Esophagus muscularis mucosa (tissue), 4 donors: ENCODE results near the gene LIX1L. TPM values are rescaled to one million over a fixed set of nuclear protein-coding genes. Genes with fewer than 3 reads are reported as not detected.

Experiments used
- DNase-seq: peaks from one replicate; pipeline ENCODE4 v3.0.0-alpha.2; 2017; ENCODE audit errors: extremely low spot score
- H3K27ac ChIP-seq, 4 donors: fragments of 200-600 bp; sonication (generic); replicated peaks in 1 of 4; 1 replicate in 3 of 4; 2 replicates in 1 of 4; pipeline ENCODE4 v1.5.1; 2016 to 2019; ENCODE audit warnings: mild to moderate bottlenecking in 1 of 4
- H3K27me3 ChIP-seq, 4 donors: fragments of 200-600 bp; sonication (generic); one replicate each; pipeline versions ENCODE4 v1.5.1 to v1.6.0; 2016 to 2019
- H3K36me3 ChIP-seq, 4 donors: fragments of 200-600 bp; sonication (generic); one replicate each; pipeline ENCODE4 v1.5.1; 2016 to 2019
- H3K4me1 ChIP-seq, 4 donors: fragments of 200-600 bp; sonication (generic); one replicate each; pipeline ENCODE4 v1.5.1; 2016 to 2019
- H3K4me3 ChIP-seq, 4 donors: fragments of 200-600 bp; sonication (generic); 1 replicate in 2 of 4; 2 replicates in 2 of 4; pipeline ENCODE4 v1.5.1; 2016 to 2019; ENCODE audit warnings: mild to moderate bottlenecking in 4 of 4, moderate library complexity in 1 of 4
- H3K9me3 ChIP-seq, 4 donors: fragments of 200-600 bp; sonication (generic); 1 replicate in 3 of 4; 2 replicates in 1 of 4; pipeline ENCODE4 v1.5.1; 2016 to 2019
- EP300 ChIP-seq: sonication (generic); formaldehyde crosslinking; IDR thresholded peaks from one replicate; pipeline ENCODE4 v1.6.1; 2017; ENCODE audit warnings: antibody characterized with exemption
- POLR2A ChIP-seq: fragments of 450-650 bp; IDR thresholded peaks from one replicate; pipeline ENCODE4 v1.6.1; 2017; ENCODE audit warnings: antibody characterized with exemption, moderate library complexity, mild to moderate bottlenecking, low read depth
- POLR2AphosphoS5 ChIP-seq, 2 donors: sonication (generic); formaldehyde crosslinking; IDR thresholded peaks; one replicate each; pipeline ENCODE4 v1.6.1; 2017; ENCODE audit warnings: antibody characterized with exemption in 2 of 2
- WGBS: methylation state at CpG from one replicate; pipeline ENCODE4 v1.1.5; 2018; 5-methylcytosine and 5-hydroxymethylcytosine counted together
- intact Hi-C: fragments of 100-400 bp; cut with DNase I; formaldehyde crosslinking; loops from one replicate; pipeline ENCODE4 v1.15.1; 2023
- total RNA-seq, 4 donors: library from RNA; depleted of rRNA; stranded (reverse); fragments of >200 nt; gene quantifications; one replicate each; pipeline versions ENCODE4 v1.1.0 to v1.2.1, GENCODE V29; 2016
- TF ChIP-seq, protein P1 (sequence below), 3 experiments: fragments of 200-600 bp in 2 of 3; fragments of 450-650 bp in 1 of 3; sonication (generic) in 2 of 3; IDR thresholded peaks; one replicate each; pipeline ENCODE4 v1.5.1; 2017 to 2019; ENCODE audit warnings: antibody characterized with exemption in 3 of 3, mild to moderate bottlenecking in 2 of 3, moderate library complexity in 1 of 3

Gene LIX1L
- total RNA-seq, 4 donors from 2014 or later: 33.2 to 55.0 (median 41.7) TPM

DNA sequence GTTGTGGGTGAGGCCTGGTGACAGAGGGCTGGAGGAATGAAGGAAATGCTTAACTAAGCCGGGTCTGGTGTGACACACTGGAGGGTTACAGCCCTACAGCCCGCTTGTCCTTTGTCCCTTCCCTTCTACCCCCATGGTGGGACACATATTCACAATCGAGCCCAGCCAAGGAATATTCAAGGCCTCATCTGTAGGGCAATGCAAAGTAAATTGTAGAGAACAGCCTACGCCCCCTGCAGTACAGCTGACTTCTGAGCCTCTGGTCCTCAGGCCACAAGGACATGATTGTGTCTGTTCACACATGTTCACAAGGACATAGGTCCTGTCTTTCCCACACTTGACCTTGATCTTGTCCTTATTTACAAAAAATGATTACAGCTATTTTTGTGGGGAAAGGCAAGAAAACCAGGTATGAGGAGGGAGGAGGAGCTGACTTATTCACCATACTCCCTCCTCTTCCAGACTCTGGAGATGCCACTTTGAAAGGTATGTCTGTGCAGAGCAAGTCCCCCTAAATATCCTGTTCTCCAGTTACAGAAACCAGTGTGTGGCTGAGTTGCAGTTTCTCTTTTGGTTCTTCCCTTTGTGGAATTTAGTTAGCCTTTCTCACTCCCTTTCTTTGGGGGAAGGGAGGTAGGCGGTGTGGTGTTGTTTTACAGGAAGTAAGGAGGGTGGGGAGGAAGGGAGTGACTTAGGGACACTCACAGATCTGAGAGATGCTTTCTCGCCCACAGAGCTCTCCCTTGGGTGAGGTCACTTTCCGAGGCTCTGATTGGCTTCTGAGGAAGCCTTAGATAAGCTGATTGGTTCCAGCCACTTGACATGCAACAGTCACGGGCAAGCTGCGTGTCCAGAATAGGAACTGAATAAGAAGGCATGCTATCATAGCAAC lies 21.3 kb upstream of the LIX1L start:
- intact Hi-C loops: no loop called here
- no peaks in the 10 kb centered on the region for H3K9me3 ChIP-seq
- DNase-seq: peak; percentile 99
- H3K4me3 ChIP-seq: peak overlapping the region; percentile 38 to 50 (median 41)
- TF ChIP-seq POLR2A (peak; percentile 6), POLR2AphosphoS5 (IDR thresholded peaks at IDR 0.05) (peak in 1 of 2 donors; percentile 96), EP300 (peak; percentile 77)
- TF ChIP-seq, protein P1, sequence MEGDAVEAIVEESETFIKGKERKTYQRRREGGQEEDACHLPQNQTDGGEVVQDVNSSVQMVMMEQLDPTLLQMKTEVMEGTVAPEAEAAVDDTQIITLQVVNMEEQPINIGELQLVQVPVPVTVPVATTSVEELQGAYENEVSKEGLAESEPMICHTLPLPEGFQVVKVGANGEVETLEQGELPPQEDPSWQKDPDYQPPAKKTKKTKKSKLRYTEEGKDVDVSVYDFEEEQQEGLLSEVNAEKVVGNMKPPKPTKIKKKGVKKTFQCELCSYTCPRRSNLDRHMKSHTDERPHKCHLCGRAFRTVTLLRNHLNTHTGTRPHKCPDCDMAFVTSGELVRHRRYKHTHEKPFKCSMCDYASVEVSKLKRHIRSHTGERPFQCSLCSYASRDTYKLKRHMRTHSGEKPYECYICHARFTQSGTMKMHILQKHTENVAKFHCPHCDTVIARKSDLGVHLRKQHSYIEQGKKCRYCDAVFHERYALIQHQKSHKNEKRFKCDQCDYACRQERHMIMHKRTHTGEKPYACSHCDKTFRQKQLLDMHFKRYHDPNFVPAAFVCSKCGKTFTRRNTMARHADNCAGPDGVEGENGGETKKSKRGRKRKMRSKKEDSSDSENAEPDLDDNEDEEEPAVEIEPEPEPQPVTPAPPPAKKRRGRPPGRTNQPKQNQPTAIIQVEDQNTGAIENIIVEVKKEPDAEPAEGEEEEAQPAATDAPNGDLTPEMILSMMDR (IDR thresholded peaks at IDR 0.05): peak; percentile 7 to 17 (median 12)
- H3K27me3 ChIP-seq: no peaks in the 10 kb centered on the region
- H3K27ac ChIP-seq: peak overlapping the region; percentile 89 to 96 (median 93)
- peaks cover 63 to 72% (median 70%) of the 10 kb centered on the region in 4 donors for H3K4me1 ChIP-seq
- WGBS: 2% methylated on average over 9 of the region's 9 CpGs
- H3K36me3 ChIP-seq: peaks cover 0 to 12% (median 5%) of the 10 kb centered on the region in 4 donors

DNA sequence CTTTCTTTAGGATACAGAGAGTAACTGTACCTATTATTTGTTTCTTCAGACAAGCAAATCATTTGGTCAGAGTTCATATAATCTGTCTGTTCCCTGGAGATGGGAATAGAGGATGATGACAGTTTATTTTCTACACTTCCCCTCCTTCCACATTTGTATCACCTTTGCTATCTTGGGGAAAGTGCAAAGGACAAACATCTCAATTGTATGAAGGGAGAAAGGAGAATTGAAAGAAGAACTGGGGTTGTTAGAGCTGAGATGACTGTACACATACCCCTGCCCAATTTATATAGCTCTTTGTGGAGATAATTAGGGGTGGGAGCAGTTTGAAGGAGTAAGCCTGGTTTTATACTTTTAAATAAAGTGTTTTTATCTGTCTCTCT lies 20.6 kb upstream of the LIX1L start:
- H3K27me3 ChIP-seq: no peaks in the 10 kb centered on the region
- peak overlapping the region; percentile 38 to 50 (median 41) for H3K4me3 ChIP-seq
- H3K4me1 ChIP-seq: peaks cover 57 to 66% (median 64%) of the 10 kb centered on the region in 4 donors
- intact Hi-C loops: no loop called here
- peaks cover 0 to 12% (median 5%) of the 10 kb centered on the region in 4 donors for H3K36me3 ChIP-seq
- TF ChIP-seq, protein P1 (IDR thresholded peaks at IDR 0.05): no peak
- DNase-seq: no peak
- peak overlapping the region; percentile 89 to 96 (median 93) for H3K27ac ChIP-seq
- H3K9me3 ChIP-seq: no peaks in the 10 kb centered on the region

DNA sequence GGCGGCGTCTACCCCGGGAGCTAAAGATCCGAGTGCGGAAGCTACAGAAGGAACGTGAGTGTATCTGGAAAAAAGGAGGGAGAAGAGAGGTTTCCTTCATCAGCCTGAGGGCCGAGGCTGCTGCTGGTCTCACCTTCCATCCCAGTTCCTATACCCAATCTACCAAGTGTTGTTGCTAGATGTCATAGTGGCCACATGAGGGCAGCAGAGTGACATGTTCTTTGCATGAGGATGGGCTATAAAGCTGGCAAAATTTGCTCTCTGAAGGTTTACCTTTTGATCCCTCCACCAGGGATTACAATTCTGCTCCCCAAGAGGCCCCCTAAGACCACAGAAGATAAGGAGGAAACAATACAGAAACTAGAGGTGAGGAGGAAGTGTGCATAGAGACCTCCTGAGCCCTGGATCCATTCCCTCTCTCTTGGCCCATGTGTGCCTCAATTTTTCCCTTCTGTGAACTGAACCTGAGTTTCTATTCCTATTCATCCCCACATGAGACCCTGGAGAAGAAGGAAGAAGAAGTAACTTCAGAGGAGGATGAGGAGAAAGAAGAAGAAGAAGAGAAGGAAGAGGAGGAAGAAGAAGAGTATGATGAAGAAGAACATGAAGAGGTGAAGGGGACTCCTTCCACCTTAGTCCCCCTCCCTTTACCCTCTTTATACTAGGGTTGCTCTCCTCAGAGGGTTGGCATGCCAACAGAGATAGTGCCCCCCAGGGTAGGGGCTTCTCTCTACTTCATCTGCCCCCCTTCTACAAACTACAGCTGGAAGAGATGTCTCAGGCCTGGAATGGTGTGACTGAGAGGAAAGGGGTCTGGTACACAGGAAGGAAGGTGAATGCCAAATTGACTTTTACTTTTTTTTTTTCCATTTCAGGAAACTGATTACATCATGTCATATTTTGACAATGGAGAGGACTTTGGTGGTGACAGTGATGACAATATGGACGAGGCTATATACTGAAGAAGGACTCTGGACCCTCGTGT lies 20.0 kb upstream of the LIX1L start:
- peaks cover 51 to 59% (median 57%) of the 10 kb centered on the region in 4 donors for H3K4me1 ChIP-seq
- intact Hi-C loops: loop anchor here (1.0 kb wide), 1 partner anchor 33 kb away; no protein-coding TSS in a partner anchor
- H3K9me3 ChIP-seq: no peaks in the 10 kb centered on the region
- H3K4me3 ChIP-seq: peak overlapping the region; percentile 22 to 50 (median 40)
- WGBS: 21% methylated on average over 9 of the region's 9 CpGs
- peak overlapping the region; percentile 89 to 96 (median 93) for H3K27ac ChIP-seq
- no peaks in the 10 kb centered on the region for H3K27me3 ChIP-seq
- H3K36me3 ChIP-seq: peaks cover 0 to 12% (median 5%) of the 10 kb centered on the region in 4 donors
- peak; percentile 94 for DNase-seq
- TF ChIP-seq EP300: no peak
- TF ChIP-seq, protein P1 (IDR thresholded peaks at IDR 0.05): peak; percentile 84 to 96 (median 89)
- peak in 1 of 2 donors; percentile 86 for TF ChIP-seq POLR2AphosphoS5 (IDR thresholded peaks at IDR 0.05)

DNA sequence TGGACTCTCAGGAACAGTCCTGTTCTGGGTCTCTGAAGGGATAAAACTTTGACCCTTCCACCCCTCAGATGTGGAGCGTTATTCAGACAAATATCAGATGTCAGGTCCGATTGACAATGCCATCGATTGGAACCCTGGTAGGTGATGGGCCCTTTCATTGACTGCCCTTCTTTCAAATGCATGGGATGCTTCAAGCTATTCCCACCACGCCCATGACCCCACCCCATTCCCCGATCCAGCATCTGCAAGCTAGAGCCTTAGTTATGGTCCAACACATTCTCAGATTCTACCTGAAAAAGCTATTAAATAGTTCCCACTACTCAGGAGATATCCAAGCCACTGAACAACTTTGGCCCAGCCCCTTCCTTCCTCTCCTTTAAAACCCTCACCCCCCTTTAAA lies 19.2 kb upstream of the LIX1L start:
- H3K27ac ChIP-seq: peak overlapping the region; percentile 89 to 96 (median 93)
- no peaks in the 10 kb centered on the region for H3K9me3 ChIP-seq
- 75% methylated on average over 5 of the region's 5 CpGs for WGBS
- no peak for DNase-seq
- TF ChIP-seq EP300 (no peak), POLR2A (no peak), POLR2AphosphoS5 (IDR thresholded peaks at IDR 0.05) (no peak)
- TF ChIP-seq, protein P1 (IDR thresholded peaks at IDR 0.05): no peak
- H3K36me3 ChIP-seq: peaks cover 0 to 12% (median 5%) of the 10 kb centered on the region in 4 donors
- intact Hi-C loops: loop anchor here (1.0 kb wide), 1 partner anchor 33 kb away; no protein-coding TSS in a partner anchor
- peak overlapping the region in 1 of 4 donors; percentile 42 for H3K4me3 ChIP-seq
- peaks cover 43 to 52% (median 50%) of the 10 kb centered on the region in 4 donors for H3K4me1 ChIP-seq
- H3K27me3 ChIP-seq: no peaks in the 10 kb centered on the region
